Chondrocyte (in vitro differentiated cells): ENCODE data around the gene FRMPD1. TPM values are rescaled to one million over a fixed set of nuclear protein-coding genes. Genes with fewer than 3 reads are reported as not detected.

Experiments
- DNase-seq: peaks from one replicate; pipeline ENCODE4 v3.0.0; 2021; ENCODE audit warnings: mixed read lengths, low spot score
- H3K27ac Mint-ChIP-seq: one replicate; pipeline ENCODE4 v1.8.0; 2021; ENCODE audit warnings: mild to moderate bottlenecking, moderate library complexity, mixed read lengths; ENCODE audit not compliant: unreplicated experiment
- H3K27me3 Mint-ChIP-seq: 2 replicates; pipeline ENCODE4 v1.8.0; 2021; ENCODE audit warnings: low read depth, mixed read lengths
- H3K36me3 Mint-ChIP-seq: 2 replicates; pipeline ENCODE4 v1.8.0; 2021; ENCODE audit warnings: low read depth, mixed read lengths
- H3K4me1 Mint-ChIP-seq: 2 replicates; pipeline ENCODE4 v1.8.0; 2021; ENCODE audit warnings: low read depth, mild to moderate bottlenecking, mixed read lengths
- H3K4me3 Mint-ChIP-seq: one replicate; pipeline ENCODE4 v1.8.0; 2021; ENCODE audit warnings: mild to moderate bottlenecking, moderate library complexity, mixed read lengths; ENCODE audit not compliant: unreplicated experiment
- H3K9me3 Mint-ChIP-seq: 2 replicates; pipeline ENCODE4 v1.8.0; 2021; ENCODE audit warnings: low read depth, mixed read lengths
- total RNA-seq: library from RNA; stranded (reverse); gene quantifications from 3 replicates; pipeline ENCODE4 v1.2.1, GENCODE V29; 2021
- TF ChIP-seq, protein P1 (sequence below): fragments of 200-600 bp; sonication (generic); IDR thresholded peaks from 2 replicates; pipeline ENCODE4 v1.5.0; 2021; ENCODE audit warnings: antibody characterized with exemption, mild to moderate bottlenecking, moderate library complexity

FRMPD1 gene
- total RNA-seq, 1 donor from 2014 or later: not detected

DNA sequence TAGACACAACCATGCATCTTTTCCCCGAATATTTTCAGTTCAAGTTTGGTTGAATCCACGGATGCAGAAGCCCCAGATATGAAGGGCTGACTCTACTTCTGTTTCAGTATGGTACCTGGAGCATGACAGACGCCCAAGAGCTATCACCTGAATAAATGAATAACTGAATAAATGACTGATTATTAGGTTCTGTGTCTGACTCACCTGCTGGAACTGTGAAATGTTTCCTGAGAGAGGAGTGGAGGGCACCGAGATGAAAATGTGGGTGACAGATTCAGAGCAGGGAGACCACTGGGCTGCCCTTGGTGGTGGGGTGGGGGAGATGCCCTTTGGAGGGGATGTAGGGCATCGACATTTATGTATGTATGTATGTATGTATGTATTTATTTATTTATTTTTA lies 13.2 kb downstream of the FRMPD1 start:
- Mint-ChIP-seq H3K9me3 (no peaks in the 10 kb centered on the region), H3K27ac (no peak overlapping the region), H3K4me1 (peaks cover 4% of the 10 kb centered on the region), H3K27me3 (peaks cover 65% of the 10 kb centered on the region), H3K4me3 (no peak overlapping the region), H3K36me3 (no peaks in the 10 kb centered on the region)
- TF ChIP-seq, protein P1, sequence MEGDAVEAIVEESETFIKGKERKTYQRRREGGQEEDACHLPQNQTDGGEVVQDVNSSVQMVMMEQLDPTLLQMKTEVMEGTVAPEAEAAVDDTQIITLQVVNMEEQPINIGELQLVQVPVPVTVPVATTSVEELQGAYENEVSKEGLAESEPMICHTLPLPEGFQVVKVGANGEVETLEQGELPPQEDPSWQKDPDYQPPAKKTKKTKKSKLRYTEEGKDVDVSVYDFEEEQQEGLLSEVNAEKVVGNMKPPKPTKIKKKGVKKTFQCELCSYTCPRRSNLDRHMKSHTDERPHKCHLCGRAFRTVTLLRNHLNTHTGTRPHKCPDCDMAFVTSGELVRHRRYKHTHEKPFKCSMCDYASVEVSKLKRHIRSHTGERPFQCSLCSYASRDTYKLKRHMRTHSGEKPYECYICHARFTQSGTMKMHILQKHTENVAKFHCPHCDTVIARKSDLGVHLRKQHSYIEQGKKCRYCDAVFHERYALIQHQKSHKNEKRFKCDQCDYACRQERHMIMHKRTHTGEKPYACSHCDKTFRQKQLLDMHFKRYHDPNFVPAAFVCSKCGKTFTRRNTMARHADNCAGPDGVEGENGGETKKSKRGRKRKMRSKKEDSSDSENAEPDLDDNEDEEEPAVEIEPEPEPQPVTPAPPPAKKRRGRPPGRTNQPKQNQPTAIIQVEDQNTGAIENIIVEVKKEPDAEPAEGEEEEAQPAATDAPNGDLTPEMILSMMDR: no peak
- no peak for DNase-seq

DNA sequence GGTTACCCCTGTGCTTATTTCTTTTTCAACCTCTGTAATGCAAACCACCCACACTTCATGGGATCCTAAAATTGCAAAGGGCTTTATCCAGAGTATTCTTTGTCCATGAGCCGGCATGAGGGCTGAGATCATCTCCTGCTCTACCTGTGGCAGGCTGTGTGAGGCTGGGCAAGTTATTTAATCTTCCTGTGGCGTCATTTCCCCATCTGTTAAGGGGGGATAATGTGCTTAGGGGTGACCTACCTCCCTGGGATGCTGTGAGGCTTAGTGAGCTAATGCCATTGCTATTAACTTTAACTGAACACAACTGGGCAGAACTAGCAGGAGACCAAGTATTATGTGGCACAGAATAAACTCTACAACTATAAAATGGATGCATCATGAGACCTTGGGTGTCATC lies 17.0 kb downstream of the FRMPD1 start:
- peaks cover 4% of the 10 kb centered on the region for H3K4me1 Mint-ChIP-seq
- H3K4me3 Mint-ChIP-seq: no peak overlapping the region
- H3K27ac Mint-ChIP-seq: no peak overlapping the region
- H3K27me3 Mint-ChIP-seq: peaks cover 76% of the 10 kb centered on the region
- DNase-seq: no peak
- H3K9me3 Mint-ChIP-seq: no peaks in the 10 kb centered on the region
- TF ChIP-seq, protein P1: no peak
- H3K36me3 Mint-ChIP-seq: no peaks in the 10 kb centered on the region

DNA sequence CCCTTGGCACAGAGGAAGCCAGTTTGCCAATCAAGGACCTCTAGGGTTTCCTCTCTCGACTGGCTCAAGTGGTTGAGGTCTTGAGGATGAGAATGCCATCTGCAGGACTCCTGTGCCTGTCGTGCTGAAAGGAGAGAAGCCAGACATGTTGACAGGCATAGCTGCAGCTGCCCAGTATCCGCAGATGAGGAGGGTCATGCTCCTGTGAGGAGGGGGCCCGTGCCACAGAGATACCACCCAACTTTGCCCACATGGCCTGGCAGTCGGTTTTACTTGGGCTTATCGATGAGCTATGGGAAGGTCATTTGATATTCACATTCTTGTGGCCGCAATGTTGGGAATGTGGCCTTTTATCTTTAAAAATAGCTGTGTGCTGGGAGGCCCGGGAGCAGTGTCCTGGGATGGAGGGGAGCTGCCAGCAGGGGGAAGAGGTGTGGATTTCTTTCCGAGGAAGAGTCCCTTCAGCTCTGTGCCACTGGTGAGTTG lies 17.4 kb downstream of the FRMPD1 start:
- H3K36me3 Mint-ChIP-seq: no peaks in the 10 kb centered on the region

DNA sequence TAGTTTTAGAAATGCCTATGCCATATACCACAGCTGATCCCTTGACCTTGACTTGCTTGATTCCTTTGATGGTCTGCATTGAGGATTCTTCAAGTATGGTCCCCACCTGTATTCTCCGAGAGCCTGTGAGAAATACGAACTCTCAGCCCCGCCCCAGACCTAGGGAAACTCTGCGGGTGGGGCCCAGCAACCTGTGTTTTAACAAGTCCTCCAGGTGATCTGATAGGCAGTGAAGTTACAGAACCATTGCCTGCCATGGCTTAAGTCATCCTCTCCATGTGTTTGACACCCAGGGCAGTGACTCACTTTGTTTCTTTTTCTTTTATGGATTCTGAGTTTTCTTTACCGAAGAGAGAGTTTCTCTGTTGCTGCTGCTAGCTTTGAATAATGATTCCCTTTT lies 18.5 kb downstream of the FRMPD1 start:
- TF ChIP-seq, protein P1: no peak
- no peaks in the 10 kb centered on the region for H3K36me3 Mint-ChIP-seq
- H3K27ac Mint-ChIP-seq: no peak overlapping the region
- no peak overlapping the region for H3K4me3 Mint-ChIP-seq
- H3K4me1 Mint-ChIP-seq: peaks cover 4% of the 10 kb centered on the region
- H3K27me3 Mint-ChIP-seq: peaks cover 72% of the 10 kb centered on the region
- DNase-seq: no peak
- H3K9me3 Mint-ChIP-seq: no peaks in the 10 kb centered on the region

More for the DNA sequence above, 17.4 kb downstream of the FRMPD1 start:
- Mint-ChIP-seq H3K9me3 (no peaks in the 10 kb centered on the region), H3K27me3 (peaks cover 73% of the 10 kb centered on the region), H3K27ac (no peak overlapping the region), H3K4me3 (no peak overlapping the region), H3K4me1 (peaks cover 4% of the 10 kb centered on the region)
- no peak for DNase-seq
- TF ChIP-seq, protein P1: peak; percentile 39

DNA sequence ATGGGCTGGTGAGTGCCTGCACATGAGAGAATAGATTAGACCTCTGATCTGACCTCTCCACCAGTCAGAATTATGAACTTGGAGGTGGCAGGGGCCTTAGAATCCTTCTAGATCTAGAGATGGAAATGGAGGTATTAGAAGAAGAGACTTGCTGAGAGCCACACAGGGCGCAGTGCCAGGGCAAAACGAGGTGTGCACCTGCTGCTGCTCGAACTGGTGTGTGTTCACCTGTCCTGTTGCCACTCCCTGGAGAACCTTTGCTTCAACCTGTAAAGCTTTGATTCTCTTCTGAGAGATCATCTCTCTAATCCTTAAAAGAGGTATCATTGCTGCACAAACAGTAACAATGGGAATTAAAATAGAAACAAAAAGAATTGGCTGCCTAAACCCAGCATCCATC lies 24.9 kb downstream of the FRMPD1 start:
- no peak overlapping the region for H3K27ac Mint-ChIP-seq
- no peaks in the 10 kb centered on the region for H3K4me1 Mint-ChIP-seq
- peaks cover 71% of the 10 kb centered on the region for H3K27me3 Mint-ChIP-seq
- no peaks in the 10 kb centered on the region for H3K9me3 Mint-ChIP-seq
- no peak for DNase-seq
- TF ChIP-seq, protein P1: no peak
- no peaks in the 10 kb centered on the region for H3K36me3 Mint-ChIP-seq
- no peak overlapping the region for H3K4me3 Mint-ChIP-seq
